ENCODE measurements around the gene NLRX1.
"Not testable (repeated sequence)": the region's sequence is repeated elsewhere in the genome, so short reads cannot be mapped to it uniquely, and the experiment has no call there.

NLRX1 gene

GRCh38 chr11:119155733-119156492 is 12.6 kb upstream of the NLRX1 start:
- DNase-seq: no peak

- no peak for DNase-seq
Measured at GRCh38 chr11:119156496-119156895, 12.0 kb upstream of the NLRX1 start.

GRCh38 chr11:119157063-119157462 is 11.5 kb upstream of the NLRX1 start:
- no peak for DNase-seq

GRCh38 chr11:119158467-119158866 is 10.1 kb upstream of the NLRX1 start:
- no peak for DNase-seq

- no peak for DNase-seq
Measured at GRCh38 chr11:119160151-119160550, 8.4 kb upstream of the NLRX1 start.

GRCh38 chr11:119161871-119162270 is 6.7 kb upstream of the NLRX1 start:
- no peak for DNase-seq

GRCh38 chr11:119166368-119167076 is 2.0 kb upstream of the NLRX1 start:
- no peak for DNase-seq

GRCh38 chr11:119167077-119167458 is 1.5 kb upstream of the NLRX1 start:
- not testable (repeated sequence) for DNase-seq

- DNase-seq: no peak
Measured at GRCh38 chr11:119167933-119168332, 592 bp upstream of the NLRX1 start.

- DNase-seq: no peak
Measured at GRCh38 chr11:119169282-119169719, 776 bp downstream of the NLRX1 start.

GRCh38 chr11:119172513-119172912 is 4.0 kb downstream of the NLRX1 start:
- no peak for DNase-seq

- no peak for DNase-seq
Measured at GRCh38 chr11:119173453-119173852, 4.9 kb downstream of the NLRX1 start.

- DNase-seq: no peak
Measured at GRCh38 chr11:119175493-119176077, 7.1 kb downstream of the NLRX1 start.

- no peak for DNase-seq
Measured at GRCh38 chr11:119178166-119178680, 9.7 kb downstream of the NLRX1 start.

- no peak for DNase-seq
Measured at GRCh38 chr11:119179342-119179741, 10.8 kb downstream of the NLRX1 start.

- DNase-seq: peak; percentile 92
Measured at GRCh38 chr11:119179983-119180382, 11.5 kb downstream of the NLRX1 start.

GRCh38 chr11:119180729-119181676 is 12.5 kb downstream of the NLRX1 start:
- no peak for DNase-seq

GRCh38 chr11:119181677-119182412 is 13.3 kb downstream of the NLRX1 start:
- DNase-seq: no peak

GRCh38 chr11:119184399-119184798 is 15.9 kb downstream of the NLRX1 start:
- DNase-seq: not testable (repeated sequence)

GRCh38 chr11:119185981-119186634 is 17.6 kb downstream of the NLRX1 start:
- no peak for DNase-seq

Data from DMS153 (cell line).